ENCODE data around the gene PRRT4.

PRRT4 gene

DNA sequence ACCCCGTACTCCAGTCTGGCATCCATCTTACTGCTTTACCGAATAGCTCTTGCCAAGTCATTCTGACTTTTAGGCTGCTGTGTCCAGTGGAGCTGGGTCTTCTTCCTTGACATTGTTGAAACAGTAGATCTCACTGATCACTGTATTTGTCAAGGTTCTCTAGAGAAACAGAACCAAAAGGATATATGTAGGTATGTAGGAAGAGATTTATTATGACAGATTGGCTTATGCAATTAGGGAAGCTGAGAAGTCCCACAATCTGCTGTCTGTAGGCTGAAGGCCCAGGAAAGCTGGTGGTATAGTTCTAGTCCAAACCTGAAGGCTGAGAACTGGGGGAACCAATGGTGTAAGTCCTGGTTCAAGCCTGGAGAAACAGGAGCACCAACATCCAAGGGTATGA, 12.1 kb upstream of the PRRT4 start:
- DNase-seq (ENCODE audit: low spot score): no peak

DNA sequence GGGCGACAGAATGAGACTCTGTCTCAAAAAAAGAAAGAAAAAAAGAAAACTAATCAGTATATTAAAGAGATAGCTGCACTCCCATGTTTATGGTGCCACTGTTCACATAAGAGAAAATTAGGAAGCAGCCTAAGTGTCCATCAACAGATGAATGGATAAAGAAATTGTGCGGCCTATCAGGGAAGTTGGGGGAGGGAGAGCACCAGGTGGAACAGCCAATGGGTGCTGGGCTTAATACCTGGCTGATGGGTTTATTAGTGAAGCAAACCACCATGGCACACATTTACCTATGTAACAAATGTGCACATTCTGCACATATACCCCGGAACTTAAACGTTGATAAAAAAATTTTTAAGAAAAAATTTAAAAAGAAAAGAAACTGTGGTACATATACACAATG, 9.0 kb upstream of the PRRT4 start:
- DNase-seq (ENCODE audit: low spot score): no peak

DNA sequence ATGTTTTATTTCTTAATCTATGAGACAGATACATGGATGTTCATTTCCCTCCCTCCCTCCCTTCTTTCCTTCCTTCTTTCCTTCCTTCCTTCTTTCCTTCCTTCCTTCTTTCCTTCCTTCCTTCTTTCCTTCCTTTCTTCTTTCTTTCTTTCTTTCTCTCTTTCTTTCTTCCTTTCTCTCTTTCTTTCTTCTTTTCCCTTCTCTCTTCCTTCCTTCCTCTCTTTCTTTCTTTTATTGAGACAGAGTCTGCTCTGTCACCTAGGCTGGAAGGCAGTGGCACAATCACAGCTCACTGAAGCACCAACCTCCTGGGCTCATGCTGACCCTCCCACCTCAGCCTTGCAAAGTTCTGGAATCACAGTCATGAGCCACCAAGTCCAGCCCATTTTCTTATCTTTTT, 5.5 kb upstream of the PRRT4 start:
- no peak for DNase-seq (ENCODE audit: low spot score)

DNA sequence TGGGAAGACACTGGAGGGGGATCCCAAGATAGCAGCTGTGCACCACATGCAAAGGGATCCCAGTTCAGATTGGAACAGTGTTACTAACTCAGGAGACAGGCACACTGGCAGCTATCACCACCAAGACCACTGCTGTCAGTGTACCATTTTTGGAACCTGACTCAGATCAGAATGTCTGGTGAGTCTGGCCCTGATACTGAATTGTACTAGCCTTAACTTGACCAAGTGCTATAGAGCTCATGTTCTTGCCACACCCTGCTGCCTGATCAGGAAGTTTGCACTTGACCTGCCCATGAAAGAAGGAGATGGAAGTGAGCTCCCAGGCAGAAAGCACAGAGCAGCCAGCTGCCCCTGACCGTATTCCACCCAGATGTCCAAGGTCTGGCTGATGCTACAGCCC, 4.8 kb upstream of the PRRT4 start:
- DNase-seq (ENCODE audit: low spot score): no peak

DNA sequence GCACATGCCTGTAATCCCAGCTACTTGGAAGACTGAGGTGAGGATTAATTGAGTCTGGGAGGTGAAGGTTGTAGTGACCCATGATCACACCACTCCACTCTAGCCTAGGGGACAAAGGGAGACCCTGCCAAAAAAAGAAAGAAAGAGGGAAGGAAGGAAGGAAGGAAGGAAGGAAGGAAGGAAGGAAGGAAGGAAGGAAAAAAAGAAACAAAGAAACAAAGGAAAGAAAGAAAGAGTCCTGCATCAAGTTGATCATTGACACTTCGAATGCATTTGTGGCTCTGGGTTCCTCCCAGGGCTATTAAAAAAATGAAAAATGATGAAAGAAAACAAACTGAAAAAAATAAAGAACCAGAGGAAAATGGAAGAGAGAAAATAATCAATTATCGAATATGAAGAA, 3.9 kb upstream of the PRRT4 start:
- no peak for DNase-seq (ENCODE audit: low spot score)

DNA sequence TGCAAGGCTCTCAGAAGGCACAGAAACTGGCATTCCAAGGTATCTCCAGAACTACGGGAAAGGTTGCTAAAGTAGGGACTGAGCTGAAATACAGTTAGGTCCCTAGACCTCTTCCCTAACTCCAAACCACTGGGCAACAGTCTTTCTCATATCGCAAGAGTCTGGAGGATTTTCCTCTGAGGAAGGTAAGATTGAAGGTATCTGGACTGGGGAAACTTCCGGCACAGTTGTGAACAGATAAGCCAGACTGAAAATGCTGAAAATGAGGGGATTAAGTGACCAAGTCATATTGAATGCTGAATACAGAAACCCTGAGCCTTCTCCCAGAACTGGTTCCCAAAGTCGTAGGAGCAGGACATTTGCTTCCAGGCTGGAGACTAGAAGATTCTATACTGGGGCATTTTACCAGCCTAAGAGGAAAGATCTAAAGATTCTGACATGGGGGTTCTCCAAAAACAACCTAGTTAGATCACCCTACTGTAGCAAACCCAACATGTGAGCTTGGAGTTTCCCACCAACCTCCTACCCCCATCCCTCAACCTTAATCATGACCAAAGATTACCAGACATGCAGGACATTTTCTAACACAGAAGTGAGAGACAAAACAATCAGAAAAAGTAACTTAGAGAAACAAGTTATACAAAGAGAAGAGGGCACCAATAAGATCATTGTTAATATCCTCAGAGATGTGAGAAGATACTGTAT, 2.8 kb upstream of the PRRT4 start:
- no peak for DNase-seq (ENCODE audit: low spot score)

DNA sequence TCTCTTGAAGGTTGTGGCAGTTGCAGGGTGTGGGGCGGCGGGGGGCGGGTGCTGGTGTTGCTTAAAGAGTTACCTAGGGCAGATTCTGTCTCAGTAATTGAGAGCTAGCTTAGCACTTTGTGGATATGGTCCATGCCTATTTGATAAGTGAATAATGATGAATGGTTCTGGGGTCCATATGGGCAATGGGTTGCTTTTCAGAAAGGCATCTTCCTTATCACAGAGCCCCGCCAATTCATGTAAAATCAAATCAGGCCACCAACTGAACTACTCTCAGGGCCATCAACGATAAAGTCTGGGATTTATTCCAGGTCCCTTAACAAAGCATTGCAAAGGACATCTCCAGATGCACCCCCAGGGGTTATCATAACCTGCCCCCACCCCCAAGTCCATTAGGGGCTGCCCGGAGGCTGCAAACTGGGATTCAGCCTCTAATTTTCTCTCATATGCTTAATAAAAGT, 1.8 kb upstream of the PRRT4 start:
- DNase-seq (ENCODE audit: low spot score): no peak

DNA sequence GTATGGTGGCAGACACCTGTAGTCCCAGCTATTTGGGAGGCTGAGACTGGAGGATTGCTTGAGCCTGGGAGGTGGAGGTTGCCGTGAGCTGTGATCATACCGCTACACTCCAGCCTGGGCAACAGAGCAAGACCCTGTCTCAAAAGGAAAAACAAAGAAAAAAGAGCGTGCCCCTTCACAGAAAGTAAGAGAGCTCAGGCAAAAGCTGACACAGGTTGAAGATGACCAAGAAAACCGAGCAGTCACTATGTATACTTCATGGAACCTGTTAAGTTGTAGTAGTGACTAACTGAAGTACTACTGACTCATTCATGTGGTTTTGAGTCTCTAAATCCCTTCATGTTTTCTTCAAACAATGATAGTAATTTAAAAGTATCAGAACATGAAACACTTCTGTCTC, 1.2 kb upstream of the PRRT4 start:
- peak; percentile 33 for DNase-seq (ENCODE audit: low spot score)

DNA sequence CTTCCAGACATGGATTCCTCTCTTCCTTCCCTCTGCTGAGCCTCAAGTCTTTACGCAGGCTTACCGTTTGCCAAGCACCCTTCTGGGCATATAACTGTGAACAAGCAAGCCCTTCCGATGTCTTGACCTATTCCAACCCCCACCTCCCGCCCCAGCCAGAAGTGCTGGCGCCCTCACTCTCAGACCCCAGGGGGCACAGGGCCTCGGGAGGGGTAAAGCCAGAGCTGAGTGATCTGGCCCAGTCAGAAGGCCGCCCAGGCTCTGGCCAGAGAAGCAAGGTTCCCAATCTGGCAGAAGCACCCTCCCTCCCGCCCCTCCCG, 1.2 kb downstream of the PRRT4 start:
- no peak for DNase-seq (ENCODE audit: low spot score)

DNA sequence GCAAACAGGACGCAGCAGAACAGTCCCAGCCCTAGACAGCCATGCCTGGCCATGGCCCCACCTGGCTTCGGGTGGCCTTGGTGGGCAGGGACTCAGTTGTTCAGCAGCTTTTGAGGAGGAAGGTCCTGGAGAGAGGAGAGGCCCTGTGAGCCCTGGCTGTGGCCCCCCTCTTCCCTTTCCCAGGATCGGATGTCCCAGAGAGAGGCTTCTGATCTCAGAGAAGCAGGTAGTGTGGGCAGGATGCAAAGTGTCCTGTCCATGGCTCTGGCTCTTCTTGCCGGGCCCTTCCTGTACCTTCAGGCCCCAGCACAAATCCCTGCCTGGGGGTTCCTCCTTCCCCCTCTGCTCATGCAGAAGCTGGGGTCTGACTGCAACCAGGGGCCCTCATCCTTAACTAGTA, 1.6 kb downstream of the PRRT4 start:
- DNase-seq (ENCODE audit: low spot score): no peak

DNA sequence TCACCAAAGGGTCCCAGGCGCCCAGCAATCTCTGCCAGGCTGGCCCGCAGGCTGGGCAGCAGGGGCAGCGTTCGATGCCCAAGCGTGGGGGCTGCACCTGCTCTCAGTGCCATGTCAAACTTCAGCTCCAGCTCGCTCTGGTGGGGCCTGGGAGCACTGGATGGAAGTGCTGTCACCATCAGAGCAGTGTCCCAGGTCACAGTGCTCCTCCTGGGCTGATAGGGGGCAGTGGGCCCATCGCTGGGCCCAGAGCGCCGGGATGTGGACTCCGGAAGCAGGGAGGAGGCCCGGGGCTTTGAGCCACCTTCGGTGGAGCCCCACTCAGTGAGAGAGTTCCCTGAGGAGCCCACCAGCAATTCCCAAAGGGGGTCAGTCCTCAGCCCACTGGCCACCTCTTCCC, 2.2 kb downstream of the PRRT4 start:
- no peak for DNase-seq (ENCODE audit: low spot score)

DNA sequence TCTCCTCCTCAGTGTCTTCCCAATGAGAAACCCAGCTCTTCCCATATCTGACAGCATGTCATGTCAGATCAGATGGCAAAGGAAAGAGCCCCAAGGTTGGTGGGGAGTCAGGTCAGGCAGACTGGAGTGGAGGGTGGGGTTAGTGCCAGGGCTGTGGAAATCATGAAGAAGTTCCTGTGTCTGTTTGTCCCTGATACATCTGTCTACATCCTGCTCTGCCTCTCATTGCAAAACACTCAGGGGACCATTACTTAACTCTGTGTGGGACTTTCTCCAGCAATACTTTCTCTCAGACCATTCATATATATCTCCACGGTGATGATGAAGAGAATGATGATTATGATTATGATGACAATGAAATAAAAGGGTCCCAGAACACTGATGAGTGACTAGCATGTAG, 3.3 kb downstream of the PRRT4 start:
- no peak for DNase-seq (ENCODE audit: low spot score)

DNA sequence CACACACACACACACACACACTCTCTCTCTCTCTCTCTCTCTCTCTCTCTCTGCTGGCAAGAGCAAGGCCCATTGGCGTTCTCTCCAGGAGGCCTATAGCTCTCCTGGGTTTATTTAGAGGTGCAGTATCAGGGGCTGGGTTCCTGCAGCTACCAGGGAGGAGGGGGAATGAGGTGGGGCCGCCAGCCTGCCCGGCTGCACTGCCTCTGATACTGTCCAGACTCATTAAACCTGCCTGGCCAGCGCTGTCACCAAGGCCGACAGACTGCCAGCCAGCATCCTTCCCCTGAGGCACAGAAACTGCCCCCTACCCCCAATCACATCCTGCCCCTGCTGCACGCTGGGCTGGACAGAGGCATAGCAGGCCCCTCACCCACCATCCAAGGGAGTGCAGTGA, 4.3 kb downstream of the PRRT4 start:
- DNase-seq (ENCODE audit: low spot score): no peak

DNA sequence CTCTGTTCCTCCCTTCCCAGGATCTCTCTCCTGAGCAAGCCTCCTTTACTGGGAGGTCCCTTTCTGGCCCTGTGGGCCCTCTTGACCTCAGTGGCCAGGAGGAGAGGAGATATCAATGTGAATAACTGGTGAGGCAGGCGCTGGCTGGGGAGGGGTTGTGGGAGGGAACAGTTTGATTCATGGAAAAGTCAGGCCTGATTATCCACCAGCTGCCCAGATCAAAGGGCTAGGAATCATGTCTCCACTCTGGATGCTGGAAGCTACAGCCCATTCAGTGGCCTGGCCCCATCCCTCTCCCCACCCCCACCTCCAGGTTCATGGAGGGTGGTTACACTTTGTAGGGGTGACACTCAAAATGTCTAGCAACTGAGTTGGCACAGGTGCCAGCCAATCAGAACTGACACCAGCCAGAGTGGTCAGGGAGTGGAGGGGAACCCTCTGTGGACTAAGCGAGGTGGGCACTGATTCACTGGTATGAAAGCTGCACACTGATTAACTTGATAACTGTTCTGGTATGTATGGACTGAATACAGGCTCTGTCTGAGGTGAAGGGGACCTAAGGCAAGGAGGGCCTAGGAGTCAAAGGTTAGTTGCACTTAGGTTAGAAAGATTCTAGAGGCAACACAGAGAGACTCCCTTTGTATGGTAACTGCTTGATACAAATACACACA, 4.8 kb downstream of the PRRT4 start:
- no peak for DNase-seq (ENCODE audit: low spot score)

DNA sequence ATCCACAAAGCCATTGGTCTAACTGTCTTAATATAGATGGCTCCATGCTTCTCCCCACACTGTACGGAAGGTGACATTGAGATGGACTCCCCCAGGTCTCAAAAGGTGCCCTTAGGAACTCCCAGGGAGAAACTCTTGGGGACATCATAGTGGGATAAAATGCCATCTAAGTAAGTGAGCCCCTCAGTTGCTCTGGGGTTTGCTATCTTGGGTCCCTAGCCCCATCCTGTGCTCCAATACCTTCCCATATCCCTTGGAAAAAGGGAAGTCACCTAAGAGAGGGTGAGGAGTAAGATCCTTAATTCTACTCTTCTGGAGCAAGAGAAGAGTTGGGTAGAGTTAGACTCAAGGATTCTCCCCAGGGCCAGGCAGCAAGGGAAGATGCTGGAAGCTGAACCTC, 7.9 kb downstream of the PRRT4 start:
- no peak for DNase-seq (ENCODE audit: low spot score)

DNA sequence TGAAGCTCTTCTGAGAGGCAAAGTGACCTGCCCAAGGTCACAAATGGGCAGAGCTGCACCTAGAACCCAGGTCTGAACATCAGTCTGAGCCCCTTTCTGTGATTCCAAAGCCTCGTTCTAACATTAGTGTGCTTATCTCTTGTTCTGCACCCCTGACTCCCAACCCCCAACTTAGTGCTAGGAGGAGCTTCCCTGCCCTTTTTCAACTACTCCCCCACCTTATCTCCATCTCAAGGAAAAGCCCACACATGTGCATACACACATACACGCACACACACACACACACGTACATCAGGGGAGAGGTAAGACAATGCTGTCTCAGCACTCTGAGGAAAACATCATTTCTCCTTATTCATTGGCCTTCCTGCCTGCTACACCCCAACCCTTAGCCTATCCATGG, 8.3 kb downstream of the PRRT4 start:
- DNase-seq (ENCODE audit: low spot score): no peak

DNA sequence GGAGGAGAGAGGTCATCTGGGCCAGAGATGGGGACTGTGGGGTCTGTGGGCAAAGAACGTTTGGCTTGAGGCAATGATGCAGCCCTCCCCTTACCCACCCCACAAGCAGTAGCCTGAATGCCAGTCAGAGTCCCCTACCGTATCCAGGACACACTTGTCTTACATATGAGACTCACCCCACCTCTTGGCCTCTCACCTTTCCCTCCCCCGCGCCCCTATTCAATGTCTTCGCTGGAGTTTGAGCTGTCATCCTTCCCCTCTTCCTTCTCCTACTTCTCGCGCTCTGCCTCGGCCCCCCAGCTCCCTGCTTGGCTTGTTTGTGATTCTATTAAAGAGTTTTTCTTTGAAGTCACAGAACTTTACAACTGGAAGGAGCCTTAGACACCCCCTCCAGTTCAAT, 8.9 kb downstream of the PRRT4 start:
- no peak for DNase-seq (ENCODE audit: low spot score)

DNA sequence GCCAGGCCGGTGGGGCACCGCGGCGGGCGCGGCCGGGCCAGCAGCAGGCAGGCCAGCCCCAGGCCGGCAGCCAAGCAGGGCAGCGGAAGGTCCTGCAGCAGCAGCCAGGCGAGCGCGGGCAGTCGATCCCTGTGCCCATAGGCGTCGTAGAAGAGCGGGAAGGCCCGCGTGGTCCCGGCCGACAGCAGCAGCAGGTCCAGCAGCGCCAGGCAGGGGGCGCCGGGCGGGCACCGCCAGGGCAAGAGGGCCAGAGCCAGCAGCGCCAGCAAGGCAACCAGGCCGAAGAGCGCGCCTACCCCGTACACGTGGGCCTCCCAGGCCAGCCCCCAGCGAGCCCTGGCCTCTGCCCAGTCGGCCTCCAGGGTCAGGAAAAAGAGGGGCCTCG, 9.3 kb downstream of the PRRT4 start:
- no peak for DNase-seq (ENCODE audit: low spot score)

DNA sequence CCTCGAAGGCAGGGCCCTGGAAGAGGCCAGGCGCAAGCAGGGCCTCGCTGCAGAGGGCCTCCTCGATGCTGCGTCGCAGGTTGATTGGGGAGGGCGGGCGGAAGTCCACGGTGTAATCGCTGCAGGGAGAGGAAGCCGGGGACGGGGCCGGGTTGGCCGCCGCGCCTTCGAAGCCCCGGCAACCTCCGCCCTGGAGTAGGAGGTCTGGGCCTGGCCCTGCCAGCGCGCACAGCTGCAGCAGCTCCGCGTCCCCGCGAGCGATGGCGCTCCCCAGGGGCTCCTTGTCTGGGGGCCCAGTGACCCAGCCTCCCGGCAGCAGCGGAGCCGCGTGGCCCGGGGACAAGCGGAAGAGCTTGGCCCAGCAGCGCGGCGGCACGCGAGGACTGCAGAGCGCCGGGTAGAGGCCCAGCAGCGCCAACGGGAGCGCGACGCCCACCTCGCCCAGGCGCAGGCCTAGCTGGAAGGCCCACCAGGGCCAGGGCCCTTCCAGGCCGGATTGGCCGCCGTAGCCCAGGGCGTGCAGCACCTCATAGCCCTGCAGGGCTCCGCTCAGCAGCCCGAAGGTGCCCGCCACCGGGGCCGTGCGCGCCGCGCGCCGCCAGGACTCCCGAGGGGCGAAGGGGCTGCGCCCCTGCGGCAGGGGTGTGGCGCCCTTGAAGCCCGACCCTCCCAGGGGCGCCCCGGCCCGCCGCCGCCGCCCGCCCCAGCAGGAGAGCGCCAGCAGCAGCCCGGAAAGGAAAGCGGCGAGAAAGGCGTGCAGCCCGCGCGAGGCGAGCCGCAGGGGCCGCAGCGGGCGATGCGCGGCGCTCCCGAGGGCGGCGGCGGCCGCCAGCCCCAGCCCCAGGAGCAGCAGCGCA, 10.0 kb downstream of the PRRT4 start:
- DNase-seq (ENCODE audit: low spot score): no peak

DNA sequence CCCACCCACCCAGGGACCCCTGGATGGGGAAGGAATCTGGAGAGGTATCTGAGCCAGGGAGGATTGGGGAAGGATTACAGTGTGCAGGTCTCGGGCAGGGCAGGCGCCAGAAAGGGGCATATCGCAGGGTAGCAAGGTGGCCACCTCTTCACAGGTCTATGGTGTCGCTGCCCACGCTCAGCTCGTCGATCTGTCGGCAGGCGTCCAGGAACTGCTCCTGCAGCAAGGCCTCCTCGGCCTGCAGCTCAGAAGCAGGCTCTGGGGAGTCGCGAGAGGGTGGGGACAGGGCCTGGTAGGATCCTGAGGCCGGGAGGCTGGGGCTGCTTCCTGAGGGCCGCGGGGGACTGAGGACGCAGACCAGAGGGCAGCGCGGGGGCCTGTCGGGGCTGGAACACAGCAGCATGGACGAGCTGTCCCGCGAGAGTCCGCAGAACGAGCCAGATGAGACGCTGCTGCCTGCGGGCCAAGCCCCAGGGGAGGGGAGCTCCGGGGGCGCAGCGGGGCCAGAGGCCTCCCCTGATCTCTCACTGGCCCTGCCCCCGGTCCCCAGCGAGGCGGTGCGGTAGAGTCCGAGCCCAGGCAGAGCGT, 10.7 kb downstream of the PRRT4 start:
- DNase-seq (ENCODE audit: low spot score): no peak

DNA sequence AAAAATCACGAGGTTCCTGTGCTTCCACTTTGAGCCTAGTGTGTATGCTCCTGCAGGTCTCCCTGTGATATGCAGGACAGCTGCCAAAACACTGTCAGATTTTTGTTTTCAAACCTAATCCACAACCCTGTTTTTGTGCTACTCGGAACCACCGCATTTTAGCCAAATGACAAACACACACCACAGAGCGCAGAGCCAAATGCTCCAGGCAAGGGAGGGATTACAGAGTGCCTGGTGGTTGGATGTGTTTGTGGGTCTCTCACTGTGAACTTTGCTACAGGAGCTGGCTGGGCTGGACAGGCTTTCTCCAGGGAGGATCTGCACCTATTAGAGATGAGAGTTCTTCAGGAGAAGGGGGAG, 12.0 kb downstream of the PRRT4 start:
- no peak for DNase-seq (ENCODE audit: low spot score)

DNA sequence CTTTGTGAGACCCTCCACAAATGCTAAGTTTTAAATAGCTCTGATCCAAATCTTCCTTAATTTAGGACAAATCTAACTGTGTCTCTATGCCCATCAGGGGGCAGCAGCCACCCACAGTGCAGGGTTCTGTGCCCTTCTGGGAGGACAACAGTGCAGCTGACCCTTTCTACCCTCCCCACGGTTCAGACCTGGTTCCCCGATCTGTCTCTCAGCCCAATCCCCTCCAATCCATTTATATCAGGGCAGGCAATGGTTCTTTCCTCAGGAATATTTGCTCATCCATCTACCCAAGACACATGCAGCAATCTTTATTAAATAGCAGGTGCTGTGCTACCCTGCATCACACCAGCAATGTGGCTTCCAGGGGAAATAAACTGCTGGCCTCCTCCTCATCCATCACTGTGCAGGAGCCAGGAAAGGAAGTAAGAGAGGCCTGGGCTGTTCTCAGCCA, 13.8 kb downstream of the PRRT4 start:
- peak; percentile 39 for DNase-seq (ENCODE audit: low spot score)

DNA sequence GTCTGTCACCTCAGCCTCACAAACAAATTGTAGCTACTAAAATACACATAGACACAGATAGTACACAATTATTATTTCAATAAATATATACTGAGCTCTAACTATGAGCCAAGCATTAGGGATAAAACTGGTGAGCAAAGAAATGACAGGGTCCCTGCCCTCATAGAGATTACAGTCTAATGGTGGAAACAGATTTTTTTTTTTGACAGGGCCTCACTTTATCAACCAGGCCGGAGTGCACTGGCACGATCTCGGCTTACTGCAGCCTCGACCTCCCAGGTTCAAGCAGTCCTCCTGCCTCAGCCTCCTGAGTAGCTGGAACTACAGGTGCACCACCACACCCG, 17.1 kb downstream of the PRRT4 start:
- DNase-seq (ENCODE audit: low spot score): no peak

Measured in activated CD4-positive, alpha-beta T cell treated with anti-CD3 and anti-CD28 coated beads, Interleukin-2, Interleukin-4, amounts not matched to agents 100 ng/mL and 50 ng/mL, durations not matched to agents 16 hours and 8 hours (primary cell).